Liver (tissue), 9 donors: ENCODE results near the gene CREBBP. TPM values are rescaled to one million over a fixed set of nuclear protein-coding genes. Genes with fewer than 3 reads are reported as not detected.

ENCODE experiments used
- DNase-seq: peaks from one replicate; pipeline ENCODE4 v3.0.0-alpha.2; 2017; ENCODE audit warnings: low spot score
- H3K27ac ChIP-seq, 2 donors: one replicate each; pipeline ENCODE4 v1.7.0; 2013; ENCODE audit warnings: inconsistent platforms in 2 of 2, low read length in 2 of 2, control low read depth in 1 of 2, low read depth in 1 of 2, mild to moderate bottlenecking in 1 of 2
- H3K27me3 ChIP-seq, 4 donors: one replicate each; pipeline versions ENCODE4 v1.6.1 to v1.7.0; 2013; ENCODE audit warnings: low read length in 3 of 4, inconsistent platforms in 1 of 4, mild to moderate bottlenecking in 1 of 4, moderate library complexity in 1 of 4; ENCODE audit not compliant: control insufficient read depth in 4 of 4, insufficient read depth in 4 of 4
- H3K36me3 ChIP-seq, 4 donors: one replicate each; pipeline versions ENCODE4 v1.6.1 to v1.7.0; 2013; ENCODE audit warnings: low read length in 3 of 4, mild to moderate bottlenecking in 3 of 4, low read depth in 1 of 4, moderate library complexity in 1 of 4; ENCODE audit not compliant: control insufficient read depth in 4 of 4, insufficient read depth in 3 of 4
- H3K4me1 ChIP-seq, 4 donors: one replicate each; pipeline versions ENCODE4 v1.6.1 to v1.7.0; 2013; ENCODE audit warnings: low read length in 3 of 4, mild to moderate bottlenecking in 3 of 4, moderate library complexity in 1 of 4; ENCODE audit not compliant: control insufficient read depth in 4 of 4, insufficient read depth in 4 of 4
- H3K4me3 ChIP-seq, 3 donors: one replicate each; pipeline versions ENCODE4 v1.6.1 to v1.7.0; 2013; ENCODE audit warnings: low read length in 3 of 3, control low read depth in 1 of 3, low read depth in 1 of 3, mild to moderate bottlenecking in 1 of 3
- H3K9ac ChIP-seq, 2 donors: one replicate each; pipeline ENCODE4 v1.7.0; 2013; ENCODE audit warnings: low read length in 2 of 2, mild to moderate bottlenecking in 2 of 2, moderate library complexity in 2 of 2, control low read depth in 1 of 2, low read depth in 1 of 2
- H3K9me3 ChIP-seq, 4 donors: one replicate each; pipeline versions ENCODE4 v1.6.1 to v1.7.0; 2013; ENCODE audit warnings: low read length in 3 of 4; ENCODE audit not compliant: control insufficient read depth in 4 of 4
- ATF3 ChIP-seq: IDR thresholded peaks from 2 replicates; pipeline ENCODE4 v1.6.1; 2016; ENCODE audit warnings: antibody characterized with exemption
- CTCF ChIP-seq: fragments of 150-350 bp; IDR thresholded peaks from 2 replicates; pipeline ENCODE4 v1.5.1; 2017; ENCODE audit warnings: improper control_type of control experiment, low read depth, low read length; ENCODE audit not compliant: missing input control
- EGR1 ChIP-seq, 2 donors: IDR thresholded peaks; 2 replicates each; pipeline ENCODE4 v1.6.1; 2016 to 2018; ENCODE audit warnings: antibody characterized with exemption in 2 of 2, low read depth in 2 of 2
- FOXA1 ChIP-seq: IDR thresholded peaks from 2 replicates; pipeline ENCODE4 v1.6.1; 2016; ENCODE audit warnings: antibody characterized with exemption
- FOXA2 ChIP-seq: IDR thresholded peaks from 2 replicates; pipeline ENCODE4 v1.6.1; 2016; ENCODE audit warnings: antibody characterized with exemption
- GABPA ChIP-seq, 2 donors: IDR thresholded peaks in 1 of 2; conservative IDR thresholded peaks in 1 of 2; 2 replicates each; pipeline ENCODE4 v1.6.1; 2016; ENCODE audit warnings: antibody characterized with exemption in 2 of 2, mild to moderate bottlenecking in 1 of 2, moderate library complexity in 1 of 2
- HNF4A ChIP-seq, 2 donors: conservative IDR thresholded peaks; 2 replicates each; pipeline ENCODE4 v1.6.1; 2016; ENCODE audit warnings: antibody characterized with exemption in 2 of 2, mild to moderate bottlenecking in 2 of 2
- HNF4G ChIP-seq: IDR thresholded peaks from 2 replicates; pipeline ENCODE4 v1.6.1; 2016; ENCODE audit warnings: antibody characterized with exemption
- JUND ChIP-seq, 2 donors: IDR thresholded peaks; 2 replicates each; pipeline ENCODE4 v1.6.1; 2016; ENCODE audit warnings: antibody characterized with exemption in 2 of 2
- MAX ChIP-seq: IDR thresholded peaks from 2 replicates; pipeline ENCODE4 v1.6.1; 2016; ENCODE audit warnings: antibody characterized with exemption
- NR2F2 ChIP-seq: IDR thresholded peaks from 2 replicates; pipeline ENCODE4 v1.6.1; 2016; ENCODE audit warnings: antibody characterized with exemption
- RAD21 ChIP-seq, 2 donors: IDR thresholded peaks; 2 replicates each; pipeline ENCODE4 v1.6.1; 2016; ENCODE audit warnings: antibody characterized with exemption in 2 of 2, mild to moderate bottlenecking in 2 of 2
- RXRA ChIP-seq, 2 donors: IDR thresholded peaks; 2 replicates each; pipeline ENCODE4 v1.6.1; 2017 to 2018; ENCODE audit warnings: antibody characterized with exemption in 2 of 2, mild to moderate bottlenecking in 1 of 2
- SP1 ChIP-seq: IDR thresholded peaks from 2 replicates; pipeline ENCODE4 v1.6.1; 2018; ENCODE audit warnings: antibody characterized with exemption, mild to moderate bottlenecking
- TAF1 ChIP-seq: conservative IDR thresholded peaks from 2 replicates; pipeline ENCODE4 v1.6.1; 2016; ENCODE audit warnings: antibody characterized with exemption, mild to moderate bottlenecking
- YY1 ChIP-seq: IDR thresholded peaks from 2 replicates; pipeline ENCODE4 v1.6.1; 2016; ENCODE audit warnings: antibody characterized with exemption, mild to moderate bottlenecking
- ZBTB33 ChIP-seq: IDR thresholded peaks from 2 replicates; pipeline ENCODE4 v1.6.1; 2016; ENCODE audit warnings: antibody characterized with exemption
- WGBS: extraction: QIAGEN DNeasy Blood & Tissue Kit; methylation state at CpG from one replicate; pipeline ENCODE4 v1.1.7; 2013; 5-methylcytosine and 5-hydroxymethylcytosine counted together
- polyA plus RNA-seq, 2 donors: library from polyadenylated mRNA; stranded (reverse) in 1 of 2; unstranded in 1 of 2; fragments of 200-250 nt in 1 of 2; fragments of >200 nt in 1 of 2; fragmentation: Nextera tagmentation in 1 of 2; extraction: Ambion mirVana in 1 of 2; gene quantifications; one replicate each; pipeline versions ENCODE4 v1.2.1 to v1.2.3, GENCODE V29; 2013 to 2015
- total RNA-seq, 2 donors: library from RNA; depleted of rRNA; stranded (reverse); fragments of >200 nt; gene quantifications; one replicate each; pipeline ENCODE4 v1.2.3, GENCODE V29; 2014
- donor health status: healthy.
- donor health status: healthy.
- donor health status: healthy.
- donor health status: healthy.
- donor health status: healthy.

CREBBP gene
- total and polyA plus RNA-seq, 4 donors: 7.0 to 25.8 (median 19.5) TPM

GRCh38 chr16:3748307-3748706 is 132.2 kb downstream of the CREBBP start (continued):
- TF ChIP-seq MAX: no peak

GRCh38 chr16:3745751-3746355 is 134.7 kb downstream of the CREBBP start:
- no peak overlapping the region for H3K4me3 ChIP-seq
- H3K27me3 ChIP-seq: no peaks in the 10 kb centered on the region
- H3K36me3 ChIP-seq: peaks cover 5 to 66% (median 50%) of the 10 kb centered on the region in 4 donors
- H3K9ac ChIP-seq: no peak overlapping the region
- H3K4me1 ChIP-seq: peaks cover 0 to 5% (median 0%) of the 10 kb centered on the region in 4 donors
- WGBS: 93% methylated on average over 13 of the region's 13 CpGs
- no peak for DNase-seq
- H3K9me3 ChIP-seq: no peaks in the 10 kb centered on the region
- TF ChIP-seq CTCF (no peak), HNF4A (conservative IDR thresholded peaks at IDR 0.05) (no peak), RXRA (IDR thresholded peaks at IDR 0.05) (no peak), MAX (no peak), JUND (IDR thresholded peaks at IDR 0.05) (no peak), NR2F2 (no peak), ZBTB33 (no peak), ATF3 (no peak), HNF4G (no peak)
- H3K27ac ChIP-seq: no peak overlapping the region

- no peak overlapping the region for H3K9ac ChIP-seq
- WGBS: 99% methylated on average over 7 of the region's 7 CpGs
- no peak for TF ChIP-seq ATF3
- TF ChIP-seq HNF4A (conservative IDR thresholded peaks at IDR 0.05): no peak
- TF ChIP-seq RXRA (IDR thresholded peaks at IDR 0.05): no peak
- TF ChIP-seq FOXA2: no peak
- TF ChIP-seq NR2F2: no peak
- no peak for TF ChIP-seq TAF1
- TF ChIP-seq MAX: no peak
- no peak for TF ChIP-seq ZBTB33
- no peak for TF ChIP-seq FOXA1
- TF ChIP-seq HNF4G: no peak
- TF ChIP-seq CTCF: no peak
- TF ChIP-seq YY1: no peak
- no peak for TF ChIP-seq JUND (IDR thresholded peaks at IDR 0.05)
- no peak for TF ChIP-seq SP1
- no peak for TF ChIP-seq RAD21 (IDR thresholded peaks at IDR 0.05)
- TF ChIP-seq EGR1 (IDR thresholded peaks at IDR 0.05; ENCODE audit: low read depth in 2 of 2): no peak
- TF ChIP-seq GABPA (IDR thresholded peaks at IDR 0.05 in 1 of 2, conservative IDR thresholded peaks at IDR 0.05 in 1 of 2): no peak
These were observed 136.5 kb downstream of the CREBBP start for GRCh38 chr16:3744018-3744417.

More at GRCh38 chr16:3744018-3744417, 136.5 kb downstream of the CREBBP start:
- no peaks in the 10 kb centered on the region for H3K9me3 ChIP-seq
- peaks cover 7 to 82% (median 63%) of the 10 kb centered on the region in 4 donors for H3K36me3 ChIP-seq
- H3K4me3 ChIP-seq: no peak overlapping the region
- no peaks in the 10 kb centered on the region for H3K27me3 ChIP-seq
- no peak for DNase-seq
- peaks cover 0 to 5% (median 0%) of the 10 kb centered on the region in 4 donors for H3K4me1 ChIP-seq
- H3K27ac ChIP-seq: no peak overlapping the region
